ENCODE data around the gene TRIB2.

Gene TRIB2

DNA sequence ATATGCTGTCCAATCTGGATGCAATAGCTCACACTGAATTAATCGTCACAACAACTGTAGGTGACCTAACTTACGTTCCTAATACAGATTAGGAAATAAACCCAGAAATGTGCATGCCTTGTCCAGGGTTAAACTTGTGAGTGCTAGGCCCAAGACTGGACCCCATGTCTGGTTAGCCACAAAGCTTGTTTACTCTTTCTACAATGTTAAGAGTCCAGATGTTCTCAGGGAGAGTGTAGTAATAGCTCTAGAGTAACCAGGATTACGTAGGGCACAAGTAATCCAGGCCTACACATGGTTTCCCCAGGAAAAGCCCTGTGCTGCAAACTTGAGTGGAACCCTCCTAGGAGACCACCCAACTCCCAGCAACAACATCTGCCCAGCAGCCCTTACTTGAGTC is 26.2 kb downstream of the TRIB2 start:
- no peak for DNase-seq (ENCODE audit: low read depth)

GRCh38 chr2:12750166-12750905 is 33.6 kb downstream of the TRIB2 start:
- no peak for DNase-seq (ENCODE audit: low read depth)

GRCh38 chr2:12754643-12755042 is 37.9 kb downstream of the TRIB2 start:
- DNase-seq (ENCODE audit: low read depth): no peak

GRCh38 chr2:12755384-12755783 is 38.6 kb downstream of the TRIB2 start:
- DNase-seq (ENCODE audit: low read depth): no peak

- DNase-seq (ENCODE audit: low read depth): peak; percentile 85
These were observed 42.5 kb downstream of the TRIB2 start for GRCh38 chr2:12759248-12759647.

DNA sequence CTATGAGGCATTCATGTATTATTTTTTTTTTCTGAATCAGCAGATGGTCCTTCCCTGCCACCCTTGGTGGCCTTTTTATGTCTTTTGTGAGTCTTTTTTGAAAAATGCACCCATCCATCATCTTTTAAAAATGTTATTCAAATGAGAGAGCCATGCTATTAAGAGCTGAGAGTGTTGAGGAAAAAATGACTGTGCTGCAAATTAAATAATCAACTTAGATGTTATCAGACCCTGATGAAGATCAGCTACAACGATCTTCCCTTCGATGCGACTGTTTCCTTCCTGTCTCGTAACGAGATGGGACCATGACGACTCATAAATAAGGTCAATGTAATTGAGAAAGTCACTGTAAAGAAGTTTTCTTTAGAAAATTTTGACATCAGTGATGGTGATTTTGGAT is 44.4 kb downstream of the TRIB2 start:
- DNase-seq (ENCODE audit: low read depth): no peak

GRCh38 chr2:12762337-12762736 is 45.6 kb downstream of the TRIB2 start:
- no peak for DNase-seq (ENCODE audit: low read depth)

DNA sequence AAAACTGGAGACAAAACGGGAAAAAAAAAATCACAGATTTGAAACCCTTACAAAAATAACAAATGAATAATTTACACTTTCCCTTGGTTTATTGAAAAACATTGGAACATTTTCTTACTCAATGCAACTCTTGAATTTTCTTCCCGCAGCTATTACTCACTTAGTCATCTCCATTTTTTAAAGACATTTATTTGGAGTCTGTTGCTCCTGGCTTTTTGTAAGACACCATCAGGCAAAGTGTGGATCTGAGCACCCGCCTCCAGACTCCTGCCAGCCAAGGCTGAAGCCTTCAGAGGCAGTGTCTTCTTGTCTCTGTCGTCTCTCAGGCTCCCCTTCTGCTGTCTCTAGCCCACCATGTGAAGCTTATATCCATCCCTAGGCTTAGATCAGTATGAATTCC is 46.2 kb downstream of the TRIB2 start:
- no peak for DNase-seq (ENCODE audit: low read depth)

DNA sequence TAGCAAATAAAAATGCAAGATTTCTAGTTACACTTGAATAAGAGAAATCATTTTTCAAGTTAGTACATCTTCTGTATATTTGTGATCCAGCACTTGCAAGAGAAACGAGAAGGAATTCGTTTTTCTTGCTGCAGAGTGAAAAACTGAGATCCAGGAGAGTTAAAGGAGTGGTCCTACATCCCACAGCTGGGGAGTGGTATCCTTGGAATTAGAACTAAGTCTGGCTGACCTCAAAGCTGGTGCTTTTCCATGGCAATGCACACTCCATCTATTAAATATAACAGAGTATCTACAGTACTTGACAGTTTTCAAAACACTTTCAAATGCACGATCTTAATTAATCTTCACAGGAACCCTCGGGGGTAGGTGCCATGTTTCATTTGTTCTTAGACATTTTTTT is 46.8 kb downstream of the TRIB2 start:
- no peak for DNase-seq (ENCODE audit: low read depth)

DNA sequence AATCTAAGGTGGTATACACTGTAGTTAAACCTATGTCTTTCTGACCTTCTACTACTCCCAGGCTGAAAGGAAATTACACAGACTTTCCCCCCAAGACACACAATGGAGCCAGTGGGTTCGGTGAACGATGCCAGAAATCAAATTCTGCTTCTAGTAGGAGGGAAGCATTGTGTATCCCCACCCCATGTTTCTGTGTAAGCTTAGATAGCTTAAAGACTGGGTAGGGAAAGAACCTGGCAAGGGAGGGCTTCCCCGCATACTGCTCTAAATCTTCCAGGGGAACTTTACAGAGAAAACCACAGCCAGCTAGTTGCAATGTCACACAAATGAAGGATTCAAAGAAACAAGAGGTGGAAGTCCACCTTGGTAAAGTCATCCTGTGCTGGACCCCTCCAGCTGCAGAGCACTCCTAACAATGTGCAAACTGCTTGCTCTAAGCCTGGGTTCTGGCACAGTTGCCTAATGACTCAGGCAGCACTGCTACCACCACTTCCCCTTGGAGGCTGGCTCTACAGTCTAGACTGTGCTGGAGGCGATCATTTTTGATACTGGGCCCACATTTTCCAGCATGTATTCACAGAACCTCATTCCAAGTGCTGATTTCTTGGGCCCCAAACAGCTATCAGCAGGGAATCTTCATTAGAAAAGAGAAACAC is 47.5 kb downstream of the TRIB2 start:
- no peak for DNase-seq (ENCODE audit: low read depth)

- DNase-seq (ENCODE audit: low read depth): no peak
These were observed 48.3 kb downstream of the TRIB2 start for GRCh38 chr2:12764849-12765605.

- DNase-seq (ENCODE audit: low read depth): no peak
These were observed 49.7 kb downstream of the TRIB2 start for GRCh38 chr2:12766421-12766879.

DNA sequence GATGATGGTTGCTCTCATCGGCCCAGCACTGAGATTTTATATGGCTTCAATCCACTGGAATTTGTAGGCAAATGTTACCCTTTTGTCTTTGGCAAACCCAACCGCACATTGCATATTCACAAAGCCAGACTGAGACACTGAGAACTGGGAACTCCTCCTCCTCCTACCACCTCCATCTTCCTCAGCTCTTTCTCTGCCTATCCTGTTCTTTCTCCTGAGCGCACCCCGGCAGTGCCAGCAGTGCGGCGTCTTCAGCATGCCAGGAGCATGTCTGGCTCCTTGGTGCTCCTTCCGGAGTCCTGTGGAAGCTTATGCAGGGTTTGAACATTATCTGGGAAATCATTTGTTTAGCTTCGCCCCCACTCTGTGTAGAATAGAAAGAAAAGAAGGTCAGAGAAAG is 50.8 kb downstream of the TRIB2 start:
- DNase-seq (ENCODE audit: low read depth): no peak

DNA sequence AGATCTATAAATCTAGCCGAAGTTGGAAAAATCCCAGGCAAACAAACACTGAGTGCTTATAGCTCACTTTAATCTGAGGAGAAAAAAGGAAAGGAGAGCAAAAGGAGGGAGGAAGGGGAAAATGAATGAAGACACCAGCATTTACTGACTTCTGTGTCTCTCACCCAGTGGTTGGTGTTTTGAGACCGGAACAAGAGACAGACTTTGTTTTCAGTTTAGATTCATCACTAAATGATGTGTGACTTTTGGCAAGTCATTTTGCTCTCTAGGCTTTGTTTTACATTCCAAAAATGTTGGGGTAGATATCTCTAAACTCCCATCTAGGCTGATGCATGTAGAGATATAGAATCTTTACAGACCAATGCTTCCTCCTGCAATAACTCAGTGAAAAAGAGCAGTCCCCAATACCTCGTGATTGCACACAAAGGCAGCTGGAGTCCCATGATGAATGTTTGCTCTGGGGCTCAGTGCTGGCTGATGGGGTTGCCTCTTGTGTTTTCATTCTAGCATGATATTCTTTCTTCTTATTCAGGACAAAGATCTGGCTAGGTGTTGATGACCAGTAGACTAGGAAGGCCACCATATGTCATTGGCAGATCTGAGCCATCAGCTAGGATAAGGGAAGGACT is 51.4 kb downstream of the TRIB2 start:
- DNase-seq (ENCODE audit: low read depth): no peak

DNA sequence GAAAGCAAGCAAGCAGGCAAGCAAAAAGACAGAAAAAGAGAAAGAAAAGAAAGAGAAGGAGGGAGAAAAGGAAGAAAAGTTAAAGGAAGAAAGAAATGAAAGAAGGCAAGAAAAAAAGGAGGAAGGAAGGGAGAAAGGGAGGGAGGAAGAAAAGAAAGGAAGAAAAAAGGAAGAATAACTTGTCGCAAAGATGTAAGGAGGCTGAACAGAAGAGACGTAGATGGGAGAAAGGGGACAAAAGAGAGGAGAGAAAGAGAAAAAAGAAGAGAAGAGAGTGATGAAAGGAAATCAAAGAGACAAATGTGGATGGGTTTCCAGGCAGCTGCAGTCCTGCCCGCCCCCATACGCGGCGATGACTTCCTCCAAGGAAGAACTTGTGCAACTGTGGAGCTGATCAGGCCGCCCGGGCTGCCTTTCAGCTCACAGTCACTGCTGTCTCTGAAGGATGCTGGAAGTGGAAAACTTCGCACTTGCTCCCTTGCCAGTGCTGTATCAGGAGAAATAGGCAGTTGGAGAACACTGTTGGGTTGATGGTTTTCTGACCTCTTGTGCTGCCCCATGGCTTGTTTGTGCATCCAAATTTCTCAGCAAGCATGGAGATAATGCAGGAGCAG is 52.9 kb downstream of the TRIB2 start:
- no peak for DNase-seq (ENCODE audit: low read depth)

- DNase-seq (ENCODE audit: low read depth): no peak
These were observed 53.7 kb downstream of the TRIB2 start for GRCh38 chr2:12770300-12770968.

- DNase-seq (ENCODE audit: low read depth): no peak
These were observed 54.4 kb downstream of the TRIB2 start for GRCh38 chr2:12771154-12771553.

GRCh38 chr2:12773586-12774394 is 57.1 kb downstream of the TRIB2 start:
- no peak for DNase-seq (ENCODE audit: low read depth)

DNA sequence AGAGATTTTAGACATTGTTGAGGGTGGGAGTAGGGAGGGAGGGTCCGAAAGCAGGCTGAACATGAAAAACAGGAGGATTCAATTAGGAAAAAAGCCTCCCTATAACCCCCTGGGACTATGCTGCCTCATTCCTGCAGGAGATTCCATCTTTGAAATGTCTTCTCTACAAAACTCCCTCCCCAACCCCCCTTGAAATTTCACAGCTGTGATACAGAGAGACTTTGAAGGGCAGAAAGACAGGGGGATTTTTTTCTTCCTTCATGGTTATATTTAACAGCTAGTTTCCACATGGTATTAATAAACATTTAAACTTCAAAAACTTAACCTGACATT is 57.6 kb downstream of the TRIB2 start:
- no peak for DNase-seq (ENCODE audit: low read depth)

DNA sequence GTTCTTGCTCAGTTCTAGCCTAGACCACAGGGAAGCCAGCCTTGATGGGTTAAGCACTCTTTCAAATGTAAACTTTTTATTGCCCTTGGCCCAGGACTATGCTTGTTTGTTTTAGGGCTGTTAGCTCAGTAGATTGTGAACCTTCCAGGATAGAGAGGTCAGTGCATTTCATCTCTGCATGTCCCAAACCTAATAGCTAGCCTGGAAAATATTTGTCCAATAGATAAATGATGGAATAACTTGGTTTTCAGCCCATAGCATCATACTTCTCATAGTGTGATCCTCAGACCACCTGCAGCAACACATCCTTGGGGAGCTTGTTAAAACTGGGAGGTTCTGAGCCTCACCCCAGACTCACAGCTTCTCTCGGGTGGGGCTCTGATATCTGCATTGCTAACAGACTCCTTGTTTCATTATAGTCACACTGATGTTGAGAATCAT is 59.8 kb downstream of the TRIB2 start:
- no peak for DNase-seq (ENCODE audit: low read depth)

DNA sequence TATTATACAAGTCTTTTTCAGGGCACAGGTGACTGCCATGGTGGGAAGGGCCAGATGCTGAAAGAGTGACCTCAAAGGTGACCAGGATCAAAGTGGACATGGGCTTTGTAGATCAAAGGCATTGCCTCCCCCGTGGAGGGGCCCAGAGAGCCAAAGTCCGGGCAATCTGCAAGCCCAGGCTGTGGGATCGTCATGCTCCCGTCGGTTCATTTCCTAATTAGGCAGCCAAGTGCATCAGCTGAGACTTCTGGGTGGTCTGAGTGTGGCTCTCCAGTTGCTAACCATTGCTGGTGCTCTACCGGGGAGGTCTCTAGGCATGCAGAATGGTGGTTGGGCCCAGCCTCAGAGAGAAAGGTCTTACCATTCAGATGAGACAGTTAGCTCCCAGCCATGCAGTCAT is 61.6 kb downstream of the TRIB2 start:
- no peak for DNase-seq (ENCODE audit: low read depth)
